SK-N-SH treated with all-trans-retinoic acid at 6 μM for 48 hours (cell line): ENCODE data around the gene GNAZ.
"Not testable (repeated sequence)": the region's sequence is repeated elsewhere in the genome, so short reads cannot be mapped to it uniquely, and the experiment has no call there.

Source experiments
- ARNTL ChIP-seq: fragments of 450-650 bp; formaldehyde crosslinking; IDR thresholded peaks from 2 replicates; pipeline ENCODE4 v1.5.0; 2020; ENCODE audit warnings: low read depth, mild to moderate bottlenecking, moderate library complexity, borderline replicate concordance
- OSR1 ChIP-seq: fragments of 250-450 bp; sonication (Bioruptor Pico); IDR thresholded peaks from 2 replicates; pipeline ENCODE4 v1.8.0; 2022; ENCODE audit warnings: moderate library complexity, mild to moderate bottlenecking, inconsistent platforms
- POU6F1 ChIP-seq: fragments of 250-450 bp; sonication (Bioruptor Pico); IDR thresholded peaks from 2 replicates; pipeline ENCODE4 v1.8.0; 2021; ENCODE audit warnings: low read depth, mild to moderate bottlenecking, moderate library complexity, borderline replicate concordance
- PPARA ChIP-seq: fragments of 250-450 bp; sonication (Bioruptor Pico); IDR thresholded peaks from 2 replicates; pipeline ENCODE4 v1.5.0; 2020; ENCODE audit warnings: mild to moderate bottlenecking, borderline replicate concordance
- RARB ChIP-seq: fragments of 250-450 bp; sonication (Bioruptor Pico); IDR thresholded peaks from 2 replicates; pipeline ENCODE4 v1.8.0; 2021; ENCODE audit warnings: mild to moderate bottlenecking, moderate library complexity
- ZFP3 ChIP-seq: fragments of 250-450 bp; sonication (Bioruptor Pico); IDR thresholded peaks from 2 replicates; pipeline ENCODE4 v1.5.0; 2020; ENCODE audit warnings: mild to moderate bottlenecking, moderate library complexity
- ZFP30 ChIP-seq: fragments of 450-650 bp; formaldehyde crosslinking; IDR thresholded peaks from 2 replicates; pipeline ENCODE4 v1.5.0; 2022; ENCODE audit warnings: mild to moderate bottlenecking, moderate library complexity
- ZNF8 ChIP-seq: fragments of 450-650 bp; formaldehyde crosslinking; IDR thresholded peaks from 2 replicates; pipeline ENCODE4 v1.5.0; 2020; ENCODE audit warnings: mild to moderate bottlenecking, moderate library complexity
- TF ChIP-seq, protein P1 (sequence below): fragments of 250-450 bp; sonication (Bioruptor Pico); IDR thresholded peaks from 2 replicates; pipeline ENCODE4 v1.5.1; 2020; ENCODE audit warnings: low read depth, mild to moderate bottlenecking, moderate library complexity

- not testable (repeated sequence) for TF ChIP-seq ARNTL (CRISPR knock-in tag); RARB (CRISPR knock-in tag); ZFP30 (CRISPR knock-in tag); PPARA; ZNF8 (CRISPR knock-in tag); ZFP3 (CRISPR knock-in tag); POU6F1 (CRISPR knock-in tag); OSR1
- TF ChIP-seq, protein P1, sequence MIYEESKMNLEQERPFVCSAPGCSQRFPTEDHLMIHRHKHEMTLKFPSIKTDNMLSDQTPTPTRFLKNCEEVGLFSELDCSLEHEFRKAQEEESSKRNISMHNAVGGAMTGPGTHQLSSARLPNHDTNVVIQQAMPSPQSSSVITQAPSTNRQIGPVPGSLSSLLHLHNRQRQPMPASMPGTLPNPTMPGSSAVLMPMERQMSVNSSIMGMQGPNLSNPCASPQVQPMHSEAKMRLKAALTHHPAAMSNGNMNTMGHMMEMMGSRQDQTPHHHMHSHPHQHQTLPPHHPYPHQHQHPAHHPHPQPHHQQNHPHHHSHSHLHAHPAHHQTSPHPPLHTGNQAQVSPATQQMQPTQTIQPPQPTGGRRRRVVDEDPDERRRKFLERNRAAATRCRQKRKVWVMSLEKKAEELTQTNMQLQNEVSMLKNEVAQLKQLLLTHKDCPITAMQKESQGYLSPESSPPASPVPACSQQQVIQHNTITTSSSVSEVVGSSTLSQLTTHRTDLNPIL (CRISPR knock-in tag) = not testable (repeated sequence)
Measured at GRCh38 chr22:23050546-23050945, 19.8 kb upstream of the GNAZ start.
